Measurements from ENCODE around the gene REC8. TPM values are rescaled to one million over a fixed set of nuclear protein-coding genes. Genes with fewer than 3 reads are reported as not detected.
A peak's percentile ranks its signal among the peaks of the same experiment; 100 is the strongest.

The REC8 gene
- total RNA-seq, 2 donors from 2014 or later = 36.4 to 48.7 TPM

DNA sequence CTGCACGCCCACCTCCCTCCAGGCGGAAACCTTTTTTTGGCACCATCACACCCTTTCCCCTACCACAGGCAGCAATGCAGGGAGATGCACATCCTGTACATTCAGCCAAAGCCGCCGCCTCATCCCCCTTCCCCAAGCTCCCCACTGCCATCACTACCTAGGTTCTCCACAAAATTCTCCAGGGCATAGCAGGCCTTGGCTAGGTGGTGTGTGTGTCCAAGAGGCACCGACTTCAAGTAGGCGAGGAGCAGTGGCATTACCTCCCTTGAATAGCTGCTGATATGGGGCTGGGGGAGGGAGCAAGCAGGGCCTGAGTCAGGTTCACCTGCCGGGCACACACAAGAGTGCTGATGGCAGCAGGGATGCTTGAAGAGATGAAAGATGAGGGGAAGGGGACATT, 13.1 kb downstream of the REC8 start:
- ATAC-seq (no peak), DNase-seq (ENCODE audit: low spot score in 2 of 2) (no peak)
- H3K9me3 Mint-ChIP-seq = no peaks in the 10 kb centered on the region
- no peak overlapping the region for H3K27ac Mint-ChIP-seq
- H3K36me3 Mint-ChIP-seq = peaks cover 0 to 4% of the 10 kb centered on the region in 2 donors

DNA sequence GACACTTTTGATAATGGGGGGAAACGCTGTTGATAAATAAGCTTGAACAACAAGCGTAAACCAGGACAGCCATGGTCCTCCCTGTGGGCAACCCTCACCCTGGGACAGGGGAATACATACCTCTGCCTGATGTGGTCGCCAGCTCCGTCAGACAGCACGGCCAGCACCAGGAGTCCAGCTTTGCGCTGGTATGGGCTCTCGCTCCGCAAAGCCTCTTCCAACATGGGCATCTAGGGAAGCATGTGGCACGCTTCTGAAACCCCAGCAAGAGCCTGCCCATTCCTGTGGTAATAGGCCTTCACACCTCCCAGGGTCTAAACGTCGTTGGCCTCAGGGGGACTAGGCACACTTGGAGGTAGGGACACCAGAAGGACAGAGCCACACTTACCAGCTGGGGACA, 13.9 kb downstream of the REC8 start:
- peaks cover 0 to 4% of the 10 kb centered on the region in 2 donors for H3K36me3 Mint-ChIP-seq
- no peak for DNase-seq (ENCODE audit: low spot score in 2 of 2)
- no peaks in the 10 kb centered on the region for H3K9me3 Mint-ChIP-seq
- ATAC-seq = no peak
- H3K27ac Mint-ChIP-seq = no peak overlapping the region

GRCh38 chr14:24186831-24187538, 15.1 kb downstream of the REC8 start:
- ATAC-seq (no peak), DNase-seq (ENCODE audit: low spot score in 2 of 2) (no peak)
- Mint-ChIP-seq H3K9me3 (no peaks in the 10 kb centered on the region), H3K27ac (no peak overlapping the region), H3K36me3 (peaks cover 4% of the 10 kb centered on the region in 2 donors)

DNA sequence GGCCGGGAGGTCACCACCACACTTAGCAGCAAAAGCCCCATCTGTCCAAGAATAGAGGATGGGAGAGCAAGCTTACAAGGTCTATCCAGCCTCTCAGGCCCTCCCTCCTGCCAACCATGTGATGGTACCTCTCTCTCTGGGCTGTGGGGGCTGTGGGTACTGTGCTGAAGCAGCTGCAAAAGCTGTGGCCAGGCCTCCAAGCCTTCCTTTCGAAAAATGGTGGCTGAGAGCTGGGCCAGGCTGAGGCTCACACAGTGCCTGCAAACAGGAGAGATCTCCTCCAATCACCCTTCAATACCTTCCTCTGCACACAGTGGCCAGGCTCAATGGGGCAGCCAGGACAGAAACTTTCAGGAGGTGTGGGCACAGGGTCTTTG, 15.6 kb downstream of the REC8 start:
- Mint-ChIP-seq H3K36me3 (peaks cover 8 to 9% of the 10 kb centered on the region in 2 donors), H3K9me3 (no peaks in the 10 kb centered on the region), H3K27ac (peak overlapping the region; percentile 73 to 88)
- DNase-seq (ENCODE audit: low spot score in 2 of 2) (no peak), ATAC-seq (no peak)

DNA sequence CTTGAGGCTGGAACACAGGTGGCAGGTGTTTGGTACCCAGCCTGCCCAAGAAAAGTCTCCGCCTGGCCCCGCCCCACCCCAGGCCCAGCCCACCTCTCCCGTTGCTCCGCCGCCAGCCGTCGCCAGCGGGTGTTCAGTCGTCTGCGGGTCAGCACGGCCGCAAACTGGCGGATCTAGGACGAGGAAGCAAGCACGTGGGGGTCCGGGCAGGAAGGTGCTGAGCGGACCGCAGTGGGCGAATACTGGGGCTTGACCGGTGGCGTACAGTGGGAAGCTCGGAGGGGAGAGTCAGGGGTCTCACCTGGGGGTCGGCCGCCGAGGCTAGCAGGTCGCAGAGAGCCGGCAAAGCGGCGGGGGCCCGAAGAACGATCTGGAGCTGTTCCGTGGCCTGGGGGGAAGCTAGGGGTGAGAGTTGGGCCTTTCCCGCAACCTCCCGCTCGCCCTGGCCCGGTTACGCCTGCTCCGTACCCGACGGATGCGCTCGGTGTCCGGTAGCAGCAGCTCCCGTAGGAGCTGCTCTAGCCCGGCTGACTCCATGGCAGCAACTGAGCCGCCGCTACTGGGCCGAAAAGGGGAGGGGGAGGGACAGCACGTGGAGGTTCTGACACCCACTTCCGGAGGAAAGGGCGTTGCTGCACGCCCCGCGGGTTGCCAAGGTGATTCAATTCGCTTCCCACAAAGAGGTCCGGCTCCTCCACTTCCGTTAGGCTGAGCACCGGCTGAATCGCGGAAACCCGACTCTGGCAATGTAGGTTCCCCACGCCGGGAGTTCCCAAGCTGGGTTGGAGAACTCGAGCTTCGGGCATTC, 16.6 kb downstream of the REC8 start, which contains the start of gene IPO4:
Gene IPO4 (minus strand): TSS at position 566 of the 808 bp plus-strand sequence. CDS start 29 bp downstream, at position 537.
- peaks cover 14 to 15% of the 10 kb centered on the region in 2 donors for H3K36me3 Mint-ChIP-seq
- DNase-seq (ENCODE audit: low spot score in 2 of 2) = peak; percentile 89 to 94
- peak; percentile 94 for ATAC-seq
- H3K27ac Mint-ChIP-seq = peak within 1 kb of the TSS; percentile 73 to 88
- H3K9me3 Mint-ChIP-seq = no peaks in the 10 kb centered on the region

DNA sequence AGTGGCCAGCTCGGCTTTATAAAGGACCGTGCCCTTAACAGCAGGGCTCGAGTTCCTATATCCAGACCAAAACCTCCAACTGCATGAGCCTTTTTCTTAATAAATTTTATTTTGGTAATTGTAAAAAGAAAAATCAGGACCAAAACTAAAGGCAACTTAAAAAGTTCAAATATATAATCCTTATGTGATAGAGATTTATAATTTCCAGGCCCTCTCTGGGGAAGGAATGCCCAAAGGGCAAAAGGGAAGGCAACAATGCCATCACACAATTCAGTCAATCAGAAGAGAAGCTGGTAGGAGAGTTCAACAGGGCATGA, 17.1 kb downstream of the REC8 start:
- peak overlapping the region; percentile 73 to 88 for H3K27ac Mint-ChIP-seq
- H3K9me3 Mint-ChIP-seq = no peaks in the 10 kb centered on the region
- no peak for DNase-seq (ENCODE audit: low spot score in 2 of 2)
- H3K36me3 Mint-ChIP-seq = peaks cover 14 to 15% of the 10 kb centered on the region in 2 donors
- ATAC-seq = no peak

DNA sequence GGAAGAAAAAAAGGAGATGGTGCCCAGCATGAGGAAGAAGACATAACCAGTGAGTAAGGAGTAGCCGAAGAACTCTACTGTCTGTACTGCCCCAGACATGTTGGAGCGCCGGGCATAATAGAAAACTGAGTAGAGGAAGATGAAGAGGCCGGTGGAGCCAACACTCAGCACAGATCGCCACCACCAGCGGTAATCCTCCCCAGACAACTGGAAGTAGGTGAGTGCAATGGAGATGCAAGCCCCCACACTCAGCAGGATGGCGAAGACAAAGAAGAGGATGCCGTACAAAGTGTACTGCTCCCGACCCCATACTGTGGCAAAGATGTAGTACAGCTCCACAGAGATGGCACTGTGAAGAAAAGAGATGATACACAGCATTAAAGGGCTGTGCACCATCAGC, 17.6 kb downstream of the REC8 start:
- Mint-ChIP-seq H3K36me3 (peaks cover 14 to 15% of the 10 kb centered on the region in 2 donors), H3K9me3 (no peaks in the 10 kb centered on the region), H3K27ac (peak overlapping the region in 1 of 2 donors; percentile 73)
- ATAC-seq (no peak), DNase-seq (ENCODE audit: low spot score in 2 of 2) (no peak)

DNA sequence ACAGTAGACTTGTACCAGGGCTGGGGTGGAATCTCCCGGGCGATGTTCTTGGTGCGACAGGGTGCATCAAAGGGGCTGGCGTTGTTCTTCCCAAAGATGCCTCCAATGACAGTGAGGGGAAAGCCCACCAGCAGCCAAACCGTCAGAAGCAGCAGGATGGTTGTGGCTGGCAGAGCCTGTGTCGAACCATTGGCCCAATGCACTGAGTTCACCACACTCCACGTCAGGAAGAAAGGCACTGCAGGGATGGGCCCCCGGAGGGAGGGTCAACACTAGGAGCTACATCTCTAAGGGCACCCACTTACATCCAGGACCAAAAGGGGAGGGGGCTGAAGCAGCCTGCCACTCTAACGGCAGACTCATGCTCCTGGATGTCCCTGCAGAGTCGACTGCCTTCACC, 18.5 kb downstream of the REC8 start:
- Mint-ChIP-seq H3K27ac (no peak overlapping the region), H3K36me3 (peaks cover 14 to 15% of the 10 kb centered on the region in 2 donors), H3K9me3 (no peaks in the 10 kb centered on the region)
- ATAC-seq = no peak
- DNase-seq (ENCODE audit: low spot score in 2 of 2) = no peak

DNA sequence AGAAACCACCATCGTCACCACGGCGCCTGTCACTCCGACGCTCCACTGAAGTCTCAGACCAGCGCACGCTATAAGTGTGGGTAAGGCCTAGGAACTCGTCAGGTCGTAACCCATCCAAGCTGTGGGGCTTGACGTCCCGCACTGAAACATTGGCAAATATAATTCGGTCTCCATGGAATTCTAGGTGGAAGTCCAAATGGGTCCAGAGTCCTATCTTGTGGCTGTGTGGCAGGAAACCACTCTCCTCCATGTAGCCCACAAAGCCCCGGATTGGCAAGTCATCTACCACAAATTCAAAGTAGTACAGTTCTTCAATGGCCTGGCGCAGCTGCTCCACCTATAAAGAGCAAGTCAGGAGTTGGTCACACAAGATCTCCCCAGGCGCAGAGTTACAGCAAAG, 21.1 kb downstream of the REC8 start:
- DNase-seq (ENCODE audit: low spot score in 2 of 2) = no peak
- Mint-ChIP-seq H3K36me3 (peaks cover 18 to 21% of the 10 kb centered on the region in 2 donors), H3K27ac (no peak overlapping the region), H3K9me3 (no peaks in the 10 kb centered on the region)
- ATAC-seq = no peak

- Mint-ChIP-seq H3K27ac (peak overlapping the region; percentile 84 to 94), H3K9me3 (no peaks in the 10 kb centered on the region), H3K36me3 (peaks cover 21 to 29% of the 10 kb centered on the region in 2 donors)
- ATAC-seq = no peak
- no peak for DNase-seq (ENCODE audit: low spot score in 2 of 2)
Observed at GRCh38 chr14:24194186-24194872, 22.4 kb downstream of the REC8 start.

DNA sequence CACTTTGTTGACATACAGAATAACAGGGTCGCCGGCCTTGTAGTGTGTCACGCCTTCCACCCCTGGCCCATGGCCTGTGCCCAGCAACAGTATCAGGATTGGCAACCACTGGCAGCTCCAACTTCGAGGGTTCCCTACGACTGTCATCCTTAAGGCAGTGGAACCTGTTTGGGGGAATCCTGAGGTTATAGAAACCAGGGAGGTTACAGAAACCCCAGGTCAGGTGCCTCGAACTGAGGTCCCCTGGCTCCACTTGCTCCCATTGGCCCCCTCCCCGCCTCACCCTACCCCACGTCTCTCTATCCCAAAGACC, 22.9 kb downstream of the REC8 start:
- H3K36me3 Mint-ChIP-seq = peaks cover 21 to 31% of the 10 kb centered on the region in 2 donors
- ATAC-seq = no peak

GRCh38 chr14:24195186-24196070, 23.5 kb downstream of the REC8 start, which contains the start of gene TM9SF1:
TM9SF1 (minus strand) TSS chr14:24195441; CDS start chr14:24195019, 422 bp downstream.
- DNase-seq (ENCODE audit: low spot score in 2 of 2) = peak; percentile 86 to 90
- peak within 1 kb of the TSS; percentile 84 to 99 for H3K27ac Mint-ChIP-seq
- H3K9me3 Mint-ChIP-seq = no peaks in the 10 kb centered on the region
- peaks cover 21 to 31% of the 10 kb centered on the region in 2 donors for H3K36me3 Mint-ChIP-seq
- peak; percentile 92 to 95 for ATAC-seq

More for the DNA sequence above, 22.9 kb downstream of the REC8 start:
- no peak for DNase-seq (ENCODE audit: low spot score in 2 of 2)
- Mint-ChIP-seq H3K27ac (peak overlapping the region; percentile 84 to 94), H3K9me3 (no peaks in the 10 kb centered on the region)

DNA sequence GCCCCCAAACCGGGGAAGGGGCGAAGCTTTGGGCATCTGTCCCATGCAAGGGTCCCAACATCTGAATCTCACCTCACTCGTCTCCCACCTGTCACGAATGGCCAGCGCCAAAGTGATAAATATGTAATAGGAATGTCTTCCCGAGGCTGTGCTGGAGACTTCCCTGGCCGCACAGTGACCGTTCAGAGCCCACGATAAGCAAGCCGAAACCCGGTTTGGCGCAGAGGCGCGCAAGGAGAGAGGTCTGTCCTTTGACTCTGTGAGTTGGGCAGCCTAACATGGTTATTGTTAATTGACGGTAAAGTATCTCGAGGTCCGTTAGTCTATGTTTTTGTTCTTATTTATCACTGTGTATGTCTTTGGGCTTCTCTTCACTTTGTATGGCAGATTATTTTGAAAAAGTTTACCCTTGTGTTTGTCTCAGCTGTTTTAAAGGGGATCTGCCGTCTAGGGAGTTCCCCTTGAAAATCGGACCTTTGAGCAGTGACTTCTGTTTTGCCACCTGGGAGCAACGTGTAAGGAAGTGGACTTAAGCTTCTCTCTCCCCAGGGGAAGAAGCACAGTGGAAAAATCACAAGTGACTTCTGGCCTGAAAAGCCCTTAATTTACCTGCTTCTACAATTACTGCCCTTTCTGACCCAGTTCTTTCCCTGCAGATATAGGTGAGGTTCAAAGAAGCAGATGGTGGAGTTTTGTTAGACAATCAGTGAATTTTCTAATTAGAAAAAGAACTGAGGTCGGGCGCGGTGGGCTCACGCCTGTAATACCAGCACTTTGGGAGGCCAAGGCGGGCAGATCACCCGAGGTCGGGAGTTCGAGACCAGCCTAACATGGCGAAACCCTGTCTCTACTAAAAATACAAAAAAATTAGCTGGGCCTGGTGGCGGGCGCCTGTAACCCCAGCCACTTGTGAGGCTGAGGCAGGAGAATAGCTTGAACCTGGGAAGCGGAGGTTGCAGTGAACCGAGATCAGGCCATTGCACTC, 24.5 kb downstream of the REC8 start:
- DNase-seq (ENCODE audit: low spot score in 2 of 2) = no peak
- Mint-ChIP-seq H3K9me3 (peaks cover 0 to 1% of the 10 kb centered on the region in 2 donors), H3K36me3 (peaks cover 23 to 35% of the 10 kb centered on the region in 2 donors), H3K27ac (peak overlapping the region; percentile 84 to 99)
- peak in 1 of 2 donors; percentile 15 for ATAC-seq

DNA sequence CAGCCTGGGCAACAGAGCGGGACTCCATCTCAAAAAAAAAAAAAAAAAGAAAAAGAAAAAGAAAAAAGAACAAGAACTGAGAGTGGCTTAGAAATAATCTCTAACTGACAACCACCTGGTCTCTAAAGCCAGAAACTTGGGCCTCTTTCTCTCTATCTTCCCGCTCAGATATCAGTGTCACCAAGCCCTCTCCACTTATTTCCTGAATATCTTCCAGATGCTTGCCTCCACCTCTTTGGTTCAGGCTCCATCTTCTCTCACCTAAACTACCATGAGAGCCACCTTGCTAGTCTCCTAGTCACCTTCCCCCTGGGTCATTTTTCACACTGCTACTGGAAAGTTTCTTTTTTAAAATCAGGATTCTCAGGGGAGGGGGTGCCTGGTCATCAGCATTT, 25.2 kb downstream of the REC8 start:
- Mint-ChIP-seq H3K9me3 (peaks cover 0 to 4% of the 10 kb centered on the region in 2 donors), H3K36me3 (peaks cover 25 to 41% of the 10 kb centered on the region in 2 donors), H3K27ac (peak overlapping the region; percentile 15 to 84)
- ATAC-seq = no peak
- DNase-seq (ENCODE audit: low spot score in 2 of 2) = no peak

DNA sequence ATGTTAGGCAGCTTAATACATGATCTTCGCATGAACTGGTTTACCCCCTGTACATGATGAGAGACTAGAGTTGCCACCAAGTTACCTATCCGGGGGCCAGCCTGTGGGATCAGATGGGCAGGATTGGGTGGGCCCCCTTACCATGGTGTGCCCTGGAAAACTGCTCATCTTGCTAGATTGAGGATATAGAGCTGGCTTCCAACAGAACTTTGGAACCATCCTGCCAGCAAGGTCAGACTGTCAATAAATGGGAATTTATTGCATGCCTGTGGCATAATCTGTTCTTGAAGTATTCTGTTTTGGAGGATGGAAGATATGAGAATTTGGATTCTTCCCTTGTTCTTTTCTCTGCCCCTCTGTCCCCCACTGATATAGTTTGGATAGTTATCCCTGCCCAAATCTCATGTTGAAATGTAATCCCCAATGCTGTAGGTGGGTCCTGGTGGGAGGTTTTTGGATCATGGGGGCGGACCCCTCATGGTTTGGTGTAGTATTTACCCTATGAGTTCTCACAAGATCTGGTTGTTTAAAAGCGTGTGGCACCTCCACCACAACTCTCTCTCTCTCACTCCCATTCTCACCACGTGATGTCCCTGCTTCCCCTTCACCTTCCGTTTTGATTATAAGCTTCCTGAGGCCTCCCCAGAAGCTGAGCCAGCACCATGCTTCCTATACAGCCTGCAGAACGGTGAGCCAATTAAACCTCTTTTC, 27.1 kb downstream of the REC8 start:
- H3K27ac Mint-ChIP-seq = peak overlapping the region in 1 of 2 donors; percentile 60
- peaks cover 25 to 44% of the 10 kb centered on the region in 2 donors for H3K36me3 Mint-ChIP-seq
- no peak for DNase-seq (ENCODE audit: low spot score in 2 of 2)
- peaks cover 0 to 10% of the 10 kb centered on the region in 2 donors for H3K9me3 Mint-ChIP-seq
- ATAC-seq = no peak

All from activated naive CD4-positive, alpha-beta T cell treated with anti-CD3 and anti-CD28 coated beads, Interleukin-2, amount 50 U/mL, for 72 hours (primary cell).